IPS-NIHi11 (cell line): Measurements from ENCODE around the gene KLHL40.

Experiments used
- DNase-seq: peaks from one replicate; pipeline ENCODE4 v3.0.0; 2012; ENCODE audit warnings: mixed read lengths, low spot score

KLHL40 gene

DNA sequence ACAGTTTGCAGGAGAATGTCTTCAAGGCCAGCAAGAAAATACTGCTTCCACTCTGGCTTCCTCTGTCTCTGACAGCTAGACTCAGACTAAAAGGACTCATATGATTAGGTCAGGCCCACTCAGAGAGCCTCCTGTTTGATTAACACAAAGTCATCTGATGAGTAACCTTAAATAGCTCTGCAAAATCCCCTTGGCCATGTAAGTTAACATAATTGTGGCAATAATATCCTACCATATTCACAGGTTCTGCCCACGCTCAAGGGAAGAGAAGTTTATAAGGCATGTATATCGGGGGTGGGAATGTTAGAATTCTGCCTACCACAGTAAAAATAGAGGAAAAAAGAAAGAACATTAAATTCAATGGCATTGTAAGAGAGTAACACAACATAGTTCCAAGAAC lies 37.9 kb downstream of the KLHL40 start:
- DNase-seq, result no peak

DNA sequence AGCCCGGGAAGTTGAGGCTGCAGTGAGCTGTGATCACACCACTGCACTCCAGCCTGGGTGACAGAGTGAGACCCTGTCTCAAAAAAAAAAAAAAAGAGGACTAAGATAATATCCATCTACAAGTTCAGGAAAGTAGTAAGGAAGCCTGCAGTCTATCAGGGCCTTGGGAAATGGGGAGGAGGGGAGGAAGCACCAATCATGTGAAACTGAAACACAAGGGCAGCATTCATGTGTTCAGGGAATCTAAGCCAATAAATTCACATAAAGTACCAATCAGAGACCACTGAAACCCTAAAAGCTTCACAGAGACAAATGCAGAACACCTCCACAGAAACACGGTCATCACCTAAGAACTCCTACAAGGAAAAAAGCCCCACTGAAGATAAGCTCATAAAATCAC lies 40.1 kb downstream of the KLHL40 start:
- no peak for DNase-seq

- DNase-seq, result no peak
Measured at GRCh38 chr3:42728056-42728455, 42.7 kb downstream of the KLHL40 start.

DNA sequence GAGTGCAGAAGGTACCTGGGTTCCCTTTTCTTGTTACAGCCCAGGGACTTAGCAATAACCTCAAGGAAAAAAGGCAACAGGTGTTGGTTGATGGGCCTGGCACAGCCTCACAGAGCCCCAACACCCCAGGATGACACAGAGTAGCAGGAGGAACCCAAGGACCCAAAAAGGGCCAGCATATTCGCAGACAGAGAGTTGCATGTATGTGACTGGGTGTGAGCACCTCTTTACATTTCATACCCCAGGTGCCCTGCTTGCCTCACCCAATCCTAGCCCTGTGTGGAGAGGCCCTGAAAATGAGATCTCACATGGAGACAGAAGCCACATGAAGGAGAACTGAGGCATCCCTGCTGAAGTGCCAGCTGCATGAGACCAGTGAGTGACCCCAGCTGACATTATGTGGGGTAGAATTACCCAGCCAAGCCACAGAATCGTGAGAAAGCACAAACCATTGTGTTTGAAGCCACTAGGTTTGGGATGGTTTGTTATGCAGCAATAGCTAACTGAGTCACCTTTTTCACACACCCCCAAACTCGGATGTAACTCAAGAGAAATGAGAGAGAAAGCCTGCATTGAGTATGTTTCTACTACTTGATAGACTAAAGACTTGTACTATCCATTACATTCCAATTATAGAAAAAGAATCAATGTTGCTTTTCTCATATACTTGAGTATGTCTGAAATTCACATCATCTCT lies 43.5 kb downstream of the KLHL40 start:
- DNase-seq, result no peak

DNA sequence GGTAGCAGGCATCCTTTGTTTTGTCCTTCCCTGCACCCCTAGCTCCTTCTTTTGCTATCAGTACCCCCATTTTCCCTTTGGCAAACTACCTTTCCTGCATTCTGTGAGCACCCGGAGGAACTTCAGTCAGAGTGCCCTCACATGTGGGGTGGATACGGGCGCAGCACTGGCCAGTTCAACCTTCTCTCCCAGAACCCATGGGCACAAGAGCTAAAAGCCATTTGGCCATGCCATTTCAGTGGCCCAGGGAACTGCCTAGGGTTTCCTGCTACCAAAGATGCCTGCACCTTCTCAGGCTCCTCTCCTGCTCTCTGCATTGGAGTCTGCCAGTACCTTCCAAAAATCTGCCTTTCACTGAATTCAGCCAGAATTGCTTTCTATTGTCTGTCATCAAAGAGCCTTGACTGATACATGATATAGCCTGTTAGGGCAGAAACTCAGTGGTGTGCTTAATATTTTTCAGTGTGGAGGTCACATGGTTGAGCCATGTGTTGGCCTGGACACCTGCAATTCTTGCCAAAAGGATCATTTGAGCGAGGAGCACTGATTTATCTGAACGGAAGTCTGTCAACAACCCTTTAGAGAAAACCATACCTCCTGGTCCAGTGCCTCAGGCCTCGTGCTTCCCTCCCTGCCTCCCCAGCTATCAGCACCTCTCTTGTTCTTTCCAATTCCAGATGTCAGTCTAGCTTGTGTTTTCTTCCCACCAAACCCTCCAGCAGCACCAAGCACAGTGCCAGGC lies 44.2 kb downstream of the KLHL40 start:
- no peak for DNase-seq

- no peak for DNase-seq
Measured at GRCh38 chr3:42730294-42730693, 45.0 kb downstream of the KLHL40 start.

- no peak for DNase-seq
Measured at GRCh38 chr3:42730706-42731420, 45.5 kb downstream of the KLHL40 start.

GRCh38 chr3:42731476-42732195 lies 46.3 kb downstream of the KLHL40 start:
- no peak for DNase-seq

DNA sequence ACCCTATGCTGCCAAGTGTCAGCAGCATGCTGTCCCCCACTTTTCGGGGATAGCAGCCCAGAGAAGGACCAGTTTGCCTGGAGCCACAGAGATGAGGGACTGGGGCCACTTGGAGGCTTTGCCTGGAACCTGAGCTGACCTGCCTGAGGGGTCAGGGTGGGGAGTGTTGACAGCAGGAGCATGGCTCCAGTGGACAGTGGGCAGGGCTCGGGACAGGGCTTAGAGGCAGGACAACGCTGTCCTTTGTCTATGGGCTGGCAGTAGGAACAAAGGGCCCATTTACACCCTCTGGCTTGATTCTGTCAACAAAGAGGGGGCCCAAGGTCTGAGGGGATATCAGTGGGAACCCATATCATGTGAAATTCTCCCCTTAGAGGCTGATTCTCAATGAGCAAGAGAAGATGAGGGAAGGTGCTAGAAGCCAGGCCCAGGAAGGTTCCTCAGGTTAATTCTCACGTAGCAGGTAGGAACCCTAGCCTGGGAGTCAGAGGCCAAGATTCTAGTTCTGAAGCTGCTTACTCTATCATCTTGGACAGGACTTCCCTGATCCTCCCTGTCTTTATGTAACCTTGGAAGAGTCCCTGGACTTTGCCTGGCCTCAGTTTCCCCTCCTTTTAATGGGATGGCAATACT lies 47.0 kb downstream of the KLHL40 start:
- DNase-seq, result no peak

DNA sequence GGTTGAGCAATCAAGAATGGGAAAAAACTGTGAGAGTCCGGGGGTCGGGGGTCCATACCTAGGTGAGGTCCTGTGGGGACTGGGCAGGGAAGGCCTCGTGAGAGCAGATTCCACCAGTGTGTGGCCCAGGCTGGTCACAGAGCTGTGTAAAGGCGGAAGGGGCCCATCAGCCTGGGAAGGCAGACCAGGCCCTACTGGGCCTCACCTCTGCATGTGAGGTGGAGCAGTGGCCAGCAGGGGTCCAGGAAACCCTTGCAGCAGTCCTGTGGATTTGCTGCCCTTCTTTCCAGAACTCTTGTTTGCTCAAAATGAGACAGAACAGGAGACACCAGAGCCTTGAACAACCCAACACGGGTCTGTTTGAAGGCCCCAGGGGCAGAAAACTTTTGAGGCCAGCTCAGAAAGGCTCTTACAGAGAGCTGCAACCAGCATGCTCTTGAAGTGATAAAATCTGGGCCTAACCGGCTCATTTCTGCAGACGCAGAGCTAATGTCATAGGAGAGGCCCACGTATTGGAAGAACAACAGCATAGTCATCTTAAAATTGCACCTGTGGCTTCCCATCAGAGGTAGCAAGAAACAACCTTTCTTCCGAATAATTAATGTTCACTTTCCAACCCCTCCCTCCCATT lies 47.6 kb downstream of the KLHL40 start:
- peak; percentile 49 for DNase-seq

GRCh38 chr3:42733501-42734262 lies 48.3 kb downstream of the KLHL40 start:
- DNase-seq, result peak; percentile 51

- no peak for DNase-seq
Measured at GRCh38 chr3:42734263-42734860, 49.0 kb downstream of the KLHL40 start.

DNA sequence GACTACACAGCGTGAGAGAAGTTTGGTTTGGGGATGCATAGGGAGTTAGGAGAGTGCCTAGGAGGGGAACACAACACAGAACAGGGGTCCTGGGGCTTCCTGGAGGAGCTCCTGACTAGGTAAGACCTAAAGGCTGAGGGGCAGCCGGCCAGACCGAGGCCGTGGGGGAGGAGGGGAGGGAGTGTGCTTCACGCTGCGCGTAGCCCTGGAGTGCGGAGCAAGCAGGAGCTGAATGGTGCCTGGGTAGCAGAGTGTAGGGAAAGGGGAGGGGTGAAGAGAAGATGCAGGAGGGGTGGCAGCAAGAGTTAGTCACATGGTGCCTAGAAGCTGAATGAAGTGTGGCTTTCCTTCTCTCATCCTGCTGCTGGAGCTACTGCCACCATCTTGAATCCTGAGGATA lies 49.7 kb downstream of the KLHL40 start:
- DNase-seq, result no peak

DNA sequence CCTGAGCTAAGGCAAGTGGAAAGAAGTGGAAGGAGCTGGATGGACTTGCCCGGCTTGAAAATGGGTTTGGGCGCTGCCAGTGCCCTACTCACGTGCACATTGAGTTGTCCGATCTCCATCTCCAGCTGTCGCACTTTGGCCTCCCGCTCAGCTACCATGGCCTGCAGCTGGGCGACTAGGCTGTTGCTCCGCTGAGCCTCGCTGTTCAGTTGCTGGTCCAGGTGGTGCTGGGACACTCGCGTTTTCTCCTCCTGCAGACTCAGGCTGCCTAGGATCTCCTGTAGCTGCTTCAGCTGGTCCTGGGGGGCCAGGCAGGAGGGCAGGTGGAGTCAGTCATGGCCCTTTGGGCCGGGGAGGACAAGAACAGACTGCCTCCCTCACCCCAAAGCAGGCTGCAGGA lies 50.3 kb downstream of the KLHL40 start:
- no peak for DNase-seq

DNA sequence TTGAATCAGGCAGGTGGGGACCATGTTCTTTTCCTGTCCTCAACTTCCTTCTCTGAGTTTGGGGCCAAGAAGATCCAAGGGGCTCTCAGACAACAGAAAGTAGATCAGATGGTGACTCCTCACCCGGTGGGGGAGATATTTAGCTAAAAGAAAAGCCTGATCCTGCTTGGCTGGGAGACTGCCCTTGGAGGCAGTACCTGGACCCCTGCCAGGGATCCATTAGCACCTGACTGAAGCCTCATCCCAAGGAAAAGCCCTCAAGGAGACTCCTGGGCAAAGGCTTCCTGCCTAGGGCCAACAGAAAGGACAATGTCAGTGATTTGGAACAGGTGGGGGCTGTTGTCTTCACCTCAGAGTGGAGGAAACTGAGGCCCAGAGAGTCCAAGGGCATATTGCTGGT lies 50.7 kb downstream of the KLHL40 start:
- no peak for DNase-seq

- no peak for DNase-seq
Measured at GRCh38 chr3:42736531-42736930, 51.2 kb downstream of the KLHL40 start.

- DNase-seq, result no peak
Measured at GRCh38 chr3:42739401-42740158, 54.2 kb downstream of the KLHL40 start.

DNA sequence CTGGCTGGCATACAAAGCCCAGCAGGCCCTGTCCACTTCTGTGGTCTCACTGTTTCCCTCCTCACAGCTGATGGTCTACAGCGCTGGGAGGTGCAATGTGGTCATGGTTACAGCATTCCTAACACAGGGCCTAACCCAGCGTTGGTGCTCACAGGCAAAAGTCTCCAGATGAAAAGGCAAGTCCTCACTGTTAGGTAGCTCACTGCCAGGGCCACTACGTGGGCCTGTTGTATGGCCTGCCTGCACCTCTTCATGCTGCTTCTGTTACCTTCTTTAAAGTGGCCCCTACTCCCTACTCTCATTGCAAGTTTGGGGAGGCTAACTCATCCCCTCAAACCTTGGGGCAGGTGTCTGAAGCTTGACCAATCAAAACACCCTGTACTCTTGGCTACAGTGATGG lies 56.5 kb downstream of the KLHL40 start:
- DNase-seq, result no peak
